Hepatic stellate cell (primary cell): ENCODE measurements around the gene TBC1D8B.
A peak's percentile ranks its signal among the peaks of the same experiment; 100 is the strongest.
"Not testable (repeated sequence)": the region's sequence is repeated elsewhere in the genome, so short reads cannot be mapped to it uniquely, and the experiment has no call there.

Source experiments
- DNase-seq: peaks from one replicate; pipeline ENCODE4 v3.0.0; 2011; ENCODE audit warnings: low spot score

The TBC1D8B gene

GRCh38 chrX:106802388-106803275, at the start of gene TBC1D8B:
Gene TBC1D8B (plus strand): TSS chrX:106802673. CDS start chrX:106802854, 181 bp downstream.
- DNase-seq: peak; percentile 43

DNA sequence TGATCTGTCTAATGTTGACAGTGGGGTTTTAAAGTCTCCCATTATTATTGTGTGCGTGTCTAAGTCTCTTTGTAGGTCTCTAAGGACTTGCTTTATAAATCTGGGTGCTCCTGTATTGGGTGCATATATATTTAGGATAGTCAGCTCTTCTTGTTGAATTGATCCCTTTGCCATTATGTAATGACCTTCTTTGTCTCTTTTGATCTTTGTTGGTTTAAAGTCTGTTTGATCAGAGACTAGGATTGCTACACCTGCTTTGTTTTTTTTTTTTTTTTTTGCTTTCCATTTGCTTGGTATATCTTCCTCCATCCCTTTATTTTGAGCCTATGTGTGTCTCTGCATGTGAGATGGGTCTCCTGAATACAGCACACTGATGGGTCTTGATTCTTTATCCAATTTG, 33.2 kb upstream of the TBC1D8B start:
- DNase-seq: not testable (repeated sequence)

DNA sequence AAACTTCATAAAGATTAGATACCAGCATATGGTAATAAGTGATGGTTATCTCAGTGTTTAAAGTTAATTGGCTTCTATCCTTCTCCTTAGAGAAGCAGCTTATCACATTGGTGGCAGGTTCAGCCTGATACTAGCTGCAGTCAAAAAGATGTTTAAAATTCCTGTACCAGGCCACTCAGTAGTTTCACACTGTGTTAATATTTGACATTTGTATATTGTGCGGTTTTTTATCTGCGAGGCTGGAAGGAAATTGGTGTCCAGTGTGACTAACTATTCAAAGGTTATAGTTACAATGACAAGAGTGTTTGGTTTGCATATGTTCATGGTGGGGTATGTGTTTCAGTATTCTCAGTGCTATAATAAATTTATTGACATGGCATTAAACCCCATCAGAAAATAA, 27.5 kb upstream of the TBC1D8B start:
- DNase-seq: no peak

- DNase-seq: no peak
Observed at GRCh38 chrX:106780264-106780663, 22.2 kb upstream of the TBC1D8B start.

GRCh38 chrX:106780664-106781377, 21.7 kb upstream of the TBC1D8B start:
- DNase-seq: no peak

DNA sequence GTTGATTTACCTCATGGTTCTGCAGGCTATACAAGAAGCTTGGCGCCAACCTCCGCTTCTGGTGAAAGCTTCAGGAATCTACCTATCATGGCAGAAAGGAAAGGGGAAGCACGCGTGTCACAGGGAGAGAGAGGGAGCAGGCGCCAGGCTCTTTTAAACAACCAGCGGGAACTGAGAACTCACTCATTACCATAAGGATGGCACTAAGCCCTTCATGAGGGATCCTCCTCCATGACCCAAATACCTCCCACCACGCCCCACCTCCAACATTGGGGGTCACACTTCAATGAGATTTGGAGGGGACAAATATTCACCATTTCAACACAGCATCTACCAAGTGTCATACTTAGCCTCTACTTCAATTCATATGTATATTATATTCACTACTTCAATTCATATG, 18.8 kb upstream of the TBC1D8B start:
- DNase-seq: no peak

GRCh38 chrX:106791495-106791894, 11.0 kb upstream of the TBC1D8B start:
- no peak for DNase-seq

GRCh38 chrX:106802063-106802387, 448 bp upstream of the TBC1D8B start:
- peak; percentile 2 for DNase-seq

DNA sequence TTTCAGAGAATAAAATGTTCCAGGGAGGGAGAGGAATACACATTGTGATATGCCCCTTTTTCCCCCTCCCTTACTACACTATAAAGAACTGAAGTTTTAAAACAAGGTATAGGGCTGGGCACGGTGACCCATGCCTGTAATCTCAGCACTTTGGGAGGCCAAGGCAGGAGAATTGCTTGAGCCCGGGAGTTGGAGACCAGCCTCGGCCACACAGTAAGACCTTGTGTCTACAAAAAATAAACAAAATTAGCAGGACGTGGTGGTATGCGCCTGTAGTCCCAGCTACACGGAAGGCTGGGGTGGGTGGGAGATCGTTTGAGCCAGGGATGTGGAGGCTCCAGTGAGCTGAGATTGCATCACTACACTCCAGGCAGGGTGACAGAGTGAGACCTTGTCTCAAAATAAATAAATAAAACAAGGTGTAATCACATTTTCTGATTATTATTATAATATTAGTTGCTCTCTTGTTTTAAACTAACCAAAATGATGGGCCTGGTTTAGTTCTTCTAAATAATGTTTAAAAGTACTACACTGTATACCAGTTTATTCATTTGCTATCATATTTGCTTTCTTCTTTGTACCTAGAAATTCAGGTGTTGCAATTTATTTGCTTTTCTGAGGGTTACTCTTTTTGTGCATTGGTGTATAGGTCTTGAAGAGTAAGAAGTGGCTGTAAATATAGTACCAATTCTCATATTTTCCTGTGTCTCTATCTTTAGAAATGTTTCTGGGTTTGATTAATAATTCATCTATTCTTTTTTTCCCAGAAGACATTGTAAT, 8.8 kb downstream of the TBC1D8B start:
- no peak for DNase-seq

- DNase-seq: not testable (repeated sequence)
Observed at GRCh38 chrX:106812930-106813329, 10.5 kb downstream of the TBC1D8B start.

DNA sequence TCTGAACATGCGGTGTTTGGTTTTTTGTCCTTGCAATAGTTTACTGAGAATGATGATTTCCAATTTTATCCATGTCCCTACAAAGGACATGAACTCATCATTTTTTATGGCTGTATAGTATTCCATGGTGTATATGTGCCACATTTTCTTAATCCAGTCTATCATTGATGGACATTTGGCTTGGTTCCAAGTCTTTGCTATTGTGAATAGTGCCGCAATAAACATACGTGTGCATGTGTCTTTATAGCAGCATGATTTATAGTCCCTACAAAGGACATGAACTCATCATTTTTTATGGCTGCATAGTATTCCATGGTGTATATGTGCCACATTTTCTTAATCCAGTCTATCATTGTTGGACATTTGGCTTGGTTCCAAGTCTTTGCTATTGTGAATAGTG, 11.6 kb downstream of the TBC1D8B start:
- DNase-seq: not testable (repeated sequence)

DNA sequence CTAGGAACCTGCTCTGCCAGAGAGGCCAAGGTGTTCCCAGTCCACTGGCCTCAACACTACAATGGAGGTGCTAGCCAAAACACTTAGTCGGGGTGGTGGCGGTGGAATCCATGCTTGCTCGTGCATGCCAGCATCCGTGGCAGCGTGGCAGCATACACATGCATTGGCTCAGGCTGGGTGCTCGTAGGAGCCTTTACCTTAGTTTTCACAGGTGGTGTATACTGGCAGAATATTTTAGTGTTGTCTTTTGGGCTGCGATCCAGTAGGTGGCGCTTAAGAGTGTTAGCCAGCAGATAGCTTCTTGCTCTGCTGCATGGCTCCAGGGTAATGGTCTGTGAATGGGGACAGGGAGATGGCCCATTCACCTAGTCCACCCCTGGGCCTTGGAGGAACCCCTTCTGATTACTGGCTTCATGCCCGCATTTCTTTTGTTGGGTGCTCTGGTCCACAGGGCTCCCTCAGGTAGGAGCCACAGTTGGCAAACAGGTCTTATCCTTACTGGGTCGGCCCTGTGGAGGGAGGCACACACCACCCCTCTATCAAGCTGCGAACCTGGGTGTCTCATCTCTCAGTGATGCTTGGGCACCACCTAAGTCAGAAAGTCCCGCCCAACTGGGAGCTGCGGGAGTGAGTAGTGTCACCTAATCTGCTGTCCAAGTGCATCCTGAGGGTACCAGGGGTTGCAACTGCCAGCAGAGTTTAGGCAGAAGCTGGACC, 60.7 kb downstream of the TBC1D8B start:
- peak; percentile 3 for DNase-seq

DNA sequence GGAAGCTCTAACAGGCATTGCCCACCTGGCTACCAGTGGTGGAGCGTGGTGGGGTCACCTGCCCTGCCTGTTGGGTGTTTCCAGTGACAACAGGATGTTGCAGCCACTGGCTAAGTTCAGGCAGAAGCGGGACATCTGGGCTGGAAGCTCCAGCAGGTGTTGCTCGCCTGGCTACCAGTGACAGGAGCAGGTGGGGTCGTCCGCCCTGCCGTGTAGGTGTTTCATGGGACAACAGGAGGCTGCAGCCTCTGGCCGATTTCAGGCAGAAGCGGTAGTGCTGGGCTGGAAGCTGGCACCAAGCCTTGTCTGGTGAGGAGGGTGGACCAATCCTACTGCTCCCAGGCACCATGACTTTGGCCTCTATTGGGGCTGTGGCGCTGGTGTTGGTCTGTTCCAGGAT, 61.2 kb downstream of the TBC1D8B start:
- DNase-seq: no peak

GRCh38 chrX:106872796-106873195, 70.3 kb downstream of the TBC1D8B start:
- not testable (repeated sequence) for DNase-seq

DNA sequence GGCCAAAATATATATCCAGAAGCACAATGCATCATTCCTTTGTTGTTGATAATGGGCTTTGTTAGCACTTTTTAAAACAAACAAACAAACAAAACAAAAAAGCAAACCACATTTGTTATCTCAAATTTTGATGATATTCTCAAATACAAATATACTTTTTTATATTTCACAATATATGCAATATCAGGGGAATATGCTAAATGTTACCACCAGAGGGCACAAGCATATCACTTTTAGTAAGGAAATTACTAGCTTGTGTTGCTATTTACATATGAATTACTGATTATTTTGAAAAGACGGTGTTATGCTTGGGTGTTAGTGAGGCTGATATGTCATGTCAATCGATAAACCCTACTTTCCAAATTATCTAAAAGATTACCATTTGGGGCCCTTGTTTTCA, 71.6 kb downstream of the TBC1D8B start:
- no peak for DNase-seq

- no peak for DNase-seq
Observed at GRCh38 chrX:106875151-106875550, 72.7 kb downstream of the TBC1D8B start.

DNA sequence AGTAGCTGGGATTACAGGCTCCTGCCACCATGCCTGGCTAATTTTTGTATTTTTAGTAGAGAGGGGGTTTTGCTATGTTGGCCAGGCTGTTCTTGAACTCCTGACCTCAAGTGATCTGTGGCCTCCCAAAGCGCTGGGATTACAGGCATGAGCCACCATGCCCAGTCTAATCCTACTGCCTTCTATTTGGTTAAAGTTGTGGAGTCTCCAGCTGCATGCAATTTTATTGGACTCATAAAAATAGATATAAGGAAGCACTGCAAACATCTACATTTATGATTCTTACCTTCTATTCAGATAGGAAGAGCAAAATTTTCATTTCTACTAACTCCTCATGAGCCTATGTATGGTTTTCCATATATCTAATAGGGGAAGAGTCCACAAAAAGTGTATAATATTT, 87.0 kb downstream of the TBC1D8B start:
- DNase-seq: no peak

DNA sequence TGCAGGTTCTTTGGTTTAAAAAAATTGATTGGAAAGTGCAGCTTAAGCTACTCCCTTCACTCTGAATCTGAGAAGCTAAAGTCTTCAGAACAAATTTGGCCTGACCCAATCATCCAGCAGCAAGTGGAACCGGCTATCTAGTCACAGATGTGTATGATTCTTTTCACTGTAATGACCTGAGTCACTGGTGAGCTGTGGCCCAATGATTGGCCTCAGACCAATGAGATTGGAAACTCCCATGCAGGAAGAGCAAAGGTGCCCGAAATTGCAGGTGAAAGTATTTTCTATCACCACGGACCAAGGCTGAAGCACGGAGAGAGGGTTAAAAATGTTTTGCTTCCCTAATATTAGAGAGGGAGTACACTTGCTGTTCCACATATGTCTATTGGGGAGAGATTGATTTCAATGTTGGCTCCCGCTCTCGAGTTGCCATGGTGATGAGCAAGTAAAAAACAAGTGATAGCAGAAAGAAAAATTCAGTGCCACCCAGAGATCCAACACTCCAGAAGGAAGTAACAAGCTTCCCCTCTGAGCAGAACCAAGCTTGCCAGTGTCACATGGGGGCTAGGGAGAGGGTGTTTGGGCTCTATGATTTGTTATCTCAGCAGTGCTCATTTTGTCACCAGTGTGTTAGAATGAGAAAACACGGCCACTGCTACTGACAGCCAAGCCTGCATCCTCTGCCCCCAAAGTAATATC, 89.4 kb downstream of the TBC1D8B start:
- DNase-seq: no peak

GRCh38 chrX:106894392-106894909, 92.0 kb downstream of the TBC1D8B start:
- peak; percentile 49 for DNase-seq

DNA sequence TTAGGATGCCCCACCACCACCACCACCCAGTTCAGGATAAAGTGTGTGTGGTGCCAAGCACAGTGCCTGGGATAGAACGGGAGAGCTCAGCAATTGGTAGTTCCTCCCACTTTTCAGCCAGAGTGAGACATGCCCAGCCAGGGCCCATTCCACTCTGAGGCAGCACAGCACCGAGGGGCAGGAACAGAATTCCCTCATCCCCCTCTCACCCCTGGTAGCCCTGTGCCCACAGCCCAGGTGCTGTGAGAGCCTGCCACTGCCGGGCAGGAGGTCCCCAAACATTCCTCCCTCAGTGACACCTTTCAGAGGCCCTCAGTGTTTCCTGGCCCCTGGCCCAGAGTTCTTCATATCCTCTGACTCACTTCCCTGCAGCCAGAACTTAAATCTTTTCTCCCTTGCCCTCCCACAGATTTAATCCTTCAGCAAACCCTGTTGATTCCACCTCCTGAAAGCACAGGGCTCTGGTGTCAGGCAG, 92.5 kb downstream of the TBC1D8B start:
- DNase-seq: peak; percentile 15

GRCh38 chrX:106897259-106897658, 94.8 kb downstream of the TBC1D8B start:
- no peak for DNase-seq
